Fibroblast of villous mesenchyme (primary cell): ENCODE data around the gene C14orf119. TPM values are rescaled to one million over a fixed set of nuclear protein-coding genes. Genes with fewer than 3 reads are reported as not detected.

Experiments used
- DNase-seq: peaks from one replicate; pipeline ENCODE4 v3.0.0-alpha.2; 2010; ENCODE audit warnings: low read depth
- H3K4me3 ChIP-seq: 2 replicates; pipeline ENCODE4 v1.5.1; 2011; ENCODE audit warnings: low read depth, mild to moderate bottlenecking, low read length
- CTCF ChIP-seq: IDR thresholded peaks from 2 replicates; pipeline ENCODE4 v1.5.1; 2012; ENCODE audit warnings: low read depth, mild to moderate bottlenecking, low read length; ENCODE audit not compliant: insufficient read depth
- total RNA-seq: library from RNA; depleted of rRNA; stranded (reverse); fragments of >200 nt; gene quantifications from 2 replicates; pipeline ENCODE4 v1.2.3, GENCODE V29; 2012

C14orf119 gene
- total RNA-seq, 1 donor, result 66.1 TPM

GRCh38 chr14:23089498-23090253, 5.6 kb upstream of the C14orf119 start:
- DNase-seq, result no peak
- no peak for TF ChIP-seq CTCF
- H3K4me3 ChIP-seq, result no peak overlapping the region

GRCh38 chr14:23090254-23090636, 5.1 kb upstream of the C14orf119 start:
- DNase-seq, result no peak
- no peak overlapping the region for H3K4me3 ChIP-seq
- TF ChIP-seq CTCF, result no peak

GRCh38 chr14:23091294-23092225, 3.7 kb upstream of the C14orf119 start:
- no peak overlapping the region for H3K4me3 ChIP-seq
- no peak for DNase-seq
- no peak for TF ChIP-seq CTCF

- no peak for TF ChIP-seq CTCF
- no peak for DNase-seq
- peak overlapping the region; percentile 91 for H3K4me3 ChIP-seq
These were observed 2.2 kb upstream of the C14orf119 start for GRCh38 chr14:23093104-23093503.

GRCh38 chr14:23093526-23093925, 1.8 kb upstream of the C14orf119 start:
- TF ChIP-seq CTCF, result no peak

GRCh38 chr14:23093991-23094665, 1.2 kb upstream of the C14orf119 start:
- peak; percentile 22 for DNase-seq
- H3K4me3 ChIP-seq, result peak overlapping the region; percentile 91

More at GRCh38 chr14:23093526-23093925, 1.8 kb upstream of the C14orf119 start:
- peak overlapping the region; percentile 91 for H3K4me3 ChIP-seq
- DNase-seq, result no peak

More at GRCh38 chr14:23093991-23094665, 1.2 kb upstream of the C14orf119 start:
- peak; percentile 26 for TF ChIP-seq CTCF
